Gastrocnemius medialis (tissue), 4 donors: Measurements from ENCODE around the gene HTRA3. TPM values are rescaled to one million over a fixed set of nuclear protein-coding genes. Genes with fewer than 3 reads are reported as not detected.
A peak's percentile ranks its signal among the peaks of the same experiment; 100 is the strongest.

Experiments used
- ATAC-seq, 2 donors: fragments of 150-250 bp; one replicate each; pipeline ENCODE4 v1.9.1; 2016
- DNase-seq, 2 donors: peaks; one replicate each; pipeline ENCODE4 v3.0.0-alpha.2; 2019
- H3K27ac ChIP-seq, 4 donors: fragments of 200-600 bp; sonication (generic); 1 replicate in 1 of 4; 2 replicates in 3 of 4; pipeline ENCODE4 v1.5.1; 2016 to 2018; ENCODE audit warnings: mild to moderate bottlenecking in 2 of 4, moderate library complexity in 1 of 4
- H3K27me3 ChIP-seq, 3 donors: fragments of 200-600 bp; sonication (generic) in 2 of 3; 1 replicate in 1 of 3; 2 replicates in 2 of 3; pipeline versions ENCODE4 v1.5.1 to v1.6.0; 2016 to 2019; ENCODE audit warnings: mild to moderate bottlenecking in 1 of 3, moderate library complexity in 1 of 3
- H3K36me3 ChIP-seq, 2 donors: fragments of 200-600 bp; sonication (generic) in 1 of 2; one replicate each; pipeline ENCODE4 v1.5.1; 2017 to 2018
- H3K4me1 ChIP-seq, 2 donors: fragments of 200-600 bp; sonication (generic) in 1 of 2; one replicate each; pipeline ENCODE4 v1.5.1; 2016 to 2017; ENCODE audit warnings: mild to moderate bottlenecking in 2 of 2
- H3K4me3 ChIP-seq, 4 donors: fragments of 200-600 bp; sonication (generic) in 3 of 4; 1 replicate in 1 of 4; 2 replicates in 3 of 4; pipeline ENCODE4 v1.5.1; 2016 to 2019; ENCODE audit warnings: mild to moderate bottlenecking in 2 of 4
- H3K9me3 ChIP-seq, 3 donors: fragments of 200-600 bp; sonication (generic) in 2 of 3; 1 replicate in 1 of 3; 2 replicates in 2 of 3; pipeline ENCODE4 v1.5.1; 2016 to 2019
- CTCF ChIP-seq, 5 experiments: fragments of 450-650 bp in 3 of 5; fragments of 200-600 bp in 2 of 5; sonication (generic) in 2 of 5; IDR thresholded peaks in 4 of 5; conservative IDR thresholded peaks in 1 of 5; 1 replicate in 4 of 5; 2 replicates in 1 of 5; pipeline ENCODE4 v1.5.1; 2016 to 2019; ENCODE audit warnings: antibody characterized with exemption in 5 of 5, mild to moderate bottlenecking in 3 of 5, moderate library complexity in 3 of 5
- POLR2A ChIP-seq, 2 donors: fragments of 450-650 bp; IDR thresholded peaks; one replicate each; pipeline ENCODE4 v1.6.1; 2017; ENCODE audit warnings: antibody characterized with exemption in 2 of 2, mild to moderate bottlenecking in 2 of 2, moderate library complexity in 2 of 2
- in situ Hi-C, 4 donors: fragments of 200-750 bp; cut with MboI; loops; one replicate each; pipeline versions ENCODE4 v1.15.0 to v1.8.0; 2017; ENCODE audit warnings: low sequenced_read_pairs in 4 of 4
- intact Hi-C: fragments of 100-400 bp; cut with DNase I; formaldehyde crosslinking; loops from one replicate; pipeline ENCODE4 v1.15.1; 2023; ENCODE audit warnings: low total_unique reads
- total RNA-seq, 4 donors: library from RNA; depleted of rRNA; stranded (reverse); fragments of >200 nt; gene quantifications; one replicate each; pipeline versions ENCODE4 v1.1.0 to v1.2.3, GENCODE V29; 2016

HTRA3 gene
- total RNA-seq, 4 donors from 2014 or later = 8.4 to 22.2 (median 16.0) TPM

- Histone ChIP-seq H3K4me3 (no peak overlapping the region), H3K9me3 (no peaks in the 10 kb centered on the region), H3K36me3 (no peaks in the 10 kb centered on the region), H3K27me3 (no peaks in the 10 kb centered on the region), H3K27ac (no peak overlapping the region), H3K4me1 (peaks cover 0 to 5% of the 10 kb centered on the region in 2 donors)
- TF ChIP-seq CTCF (IDR thresholded peaks at IDR 0.05 in 4 of 5, conservative IDR thresholded peaks at IDR 0.05 in 1 of 5) (no peak), POLR2A (IDR thresholded peaks at IDR 0.05) (no peak)
- intact Hi-C loops = no loop called here
- DNase-seq = no peak
- ATAC-seq = no peak
- in situ Hi-C loops = no loop called here
Observed at GRCh38 chr4:8250227-8250626, 19.3 kb upstream of the HTRA3 start.

- in situ Hi-C loops (no loop called here), intact Hi-C loops (no loop called here)
- DNase-seq = no peak
Observed at GRCh38 chr4:8250637-8251036, 18.9 kb upstream of the HTRA3 start.

GRCh38 chr4:8251110-8251883, 18.3 kb upstream of the HTRA3 start:
- Histone ChIP-seq H3K27ac (peak overlapping the region in 1 of 4 donors; percentile 31), H3K4me3 (no peak overlapping the region), H3K36me3 (no peaks in the 10 kb centered on the region), H3K27me3 (no peaks in the 10 kb centered on the region), H3K4me1 (peaks cover 0 to 4% of the 10 kb centered on the region in 2 donors), H3K9me3 (no peaks in the 10 kb centered on the region)
- intact Hi-C loops = no loop called here
- TF ChIP-seq CTCF (IDR thresholded peaks at IDR 0.05 in 4 of 5, conservative IDR thresholded peaks at IDR 0.05 in 1 of 5) (no peak), POLR2A (IDR thresholded peaks at IDR 0.05) (no peak)
- ATAC-seq = no peak
- peak in 1 of 2 donors; percentile 52 for DNase-seq
- in situ Hi-C loops = no loop called here

More at GRCh38 chr4:8250637-8251036, 18.9 kb upstream of the HTRA3 start:
- no peak for TF ChIP-seq POLR2A (IDR thresholded peaks at IDR 0.05)
- no peak for TF ChIP-seq CTCF (IDR thresholded peaks at IDR 0.05 in 4 of 5, conservative IDR thresholded peaks at IDR 0.05 in 1 of 5)
- no peaks in the 10 kb centered on the region for H3K36me3 ChIP-seq
- peaks cover 0 to 5% of the 10 kb centered on the region in 2 donors for H3K4me1 ChIP-seq
- no peaks in the 10 kb centered on the region for H3K27me3 ChIP-seq
- no peaks in the 10 kb centered on the region for H3K9me3 ChIP-seq
- ATAC-seq = no peak
- peak overlapping the region in 1 of 4 donors; percentile 31 for H3K27ac ChIP-seq
- H3K4me3 ChIP-seq = no peak overlapping the region

GRCh38 chr4:8252301-8253173, 17.0 kb upstream of the HTRA3 start:
- no peaks in the 10 kb centered on the region for H3K9me3 ChIP-seq
- intact Hi-C loops (no loop called here), in situ Hi-C loops (no loop called here)
- no peaks in the 10 kb centered on the region for H3K27me3 ChIP-seq
- H3K27ac ChIP-seq = no peak overlapping the region
- DNase-seq (no peak), ATAC-seq (no peak)
- H3K4me3 ChIP-seq = no peak overlapping the region
- no peaks in the 10 kb centered on the region for H3K4me1 ChIP-seq
- TF ChIP-seq CTCF (IDR thresholded peaks at IDR 0.05 in 4 of 5, conservative IDR thresholded peaks at IDR 0.05 in 1 of 5) = no peak
- TF ChIP-seq POLR2A (IDR thresholded peaks at IDR 0.05) = no peak
- no peaks in the 10 kb centered on the region for H3K36me3 ChIP-seq
